Neural progenitor cell (in vitro differentiated cells): Measurements from ENCODE around the gene NAA11.

Experiments used
- CTCF ChIP-seq: fragments of 200-600 bp; sonication (generic); IDR thresholded peaks from 2 replicates; pipeline ENCODE4 v1.5.1; 2017; ENCODE audit warnings: antibody characterized with exemption, mild to moderate bottlenecking
- EZH2 ChIP-seq: fragments of 200-600 bp; sonication (generic); IDR thresholded peaks from 2 replicates; pipeline ENCODE4 v1.6.1; 2017; ENCODE audit warnings: antibody characterized with exemption, mild to moderate bottlenecking, moderate library complexity
- EZH2phosphoT487 ChIP-seq: fragments of 200-600 bp; sonication (generic); IDR thresholded peaks from 2 replicates; pipeline ENCODE4 v1.6.1; 2017; ENCODE audit warnings: antibody characterized with exemption

DNA sequence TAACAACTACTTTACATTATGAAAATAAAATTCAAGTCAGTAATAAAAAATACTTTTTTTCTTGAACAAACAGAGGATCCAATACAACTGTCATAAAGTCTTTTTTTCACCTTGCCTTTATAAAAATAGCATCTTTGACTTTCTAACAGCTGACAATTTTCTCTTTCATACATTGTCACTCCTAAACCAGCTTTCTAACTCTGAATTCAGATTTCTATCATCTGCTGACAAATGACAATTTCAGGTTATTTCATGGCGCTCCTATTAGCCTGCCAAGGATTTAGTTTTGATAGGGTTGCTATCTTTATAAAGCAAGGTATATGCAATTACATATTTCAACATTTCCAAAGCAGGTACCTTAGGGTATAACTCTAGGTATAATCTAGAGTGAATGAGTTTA lies 14.6 kb downstream of the NAA11 start:
- no peak for TF ChIP-seq CTCF
- TF ChIP-seq EZH2phosphoT487, result no peak
- no peak for TF ChIP-seq EZH2
